ENCODE results near the gene OPHN1. TPM values are rescaled to one million over a fixed set of nuclear protein-coding genes. Genes with fewer than 3 reads are reported as not detected.

OPHN1 gene
- total and polyA plus RNA-seq, 2 experiments from 2014 or later, result 2.2 to 3.8 TPM

DNA sequence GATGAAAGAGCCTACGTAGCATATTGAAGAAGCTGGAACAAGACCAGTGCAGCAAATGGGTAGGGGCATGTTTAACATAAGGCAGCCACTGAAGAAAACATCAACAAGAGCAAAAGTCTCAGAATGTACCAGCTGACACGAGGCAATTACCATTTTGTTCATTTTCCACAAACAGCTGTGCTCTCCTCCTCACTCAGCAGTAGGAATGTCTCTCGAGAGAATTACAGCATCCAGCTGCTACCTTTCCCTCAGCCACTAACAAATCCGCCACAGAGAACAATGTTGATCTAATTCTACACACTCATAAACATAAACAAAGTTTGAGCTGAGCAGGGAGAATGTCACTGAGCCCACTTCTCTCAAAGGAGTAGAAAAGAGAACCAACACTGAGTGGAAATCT is 68.0 kb downstream of the OPHN1 start:
- H3K27me3 Mint-ChIP-seq (ENCODE audit: insufficient read depth, low read depth, poor library complexity), result no peaks in the 10 kb centered on the region
- H3K4me1 ChIP-seq (ENCODE audit: insufficient read depth), result no peaks in the 10 kb centered on the region
- no peak overlapping the region for H3K4me2 ChIP-seq
- no peak overlapping the region for H3K27ac Mint-ChIP-seq
- no peaks in the 10 kb centered on the region for H4K20me1 ChIP-seq (replicated peaks; ENCODE audit: insufficient read depth)
- ATAC-seq, result no peak
- no peaks in the 10 kb centered on the region for H3F3A ChIP-seq (replicated peaks; ENCODE audit: low read depth)
- no peak overlapping the region for H2AFZ ChIP-seq
- no peaks in the 10 kb centered on the region for H3K9me2 ChIP-seq (ENCODE audit: insufficient read depth)
- H3K36me3 Mint-ChIP-seq (ENCODE audit: low read depth), result no peaks in the 10 kb centered on the region
- no peaks in the 10 kb centered on the region for H3K36me3 ChIP-seq (ENCODE audit: insufficient read depth)
- no peak overlapping the region for H3K27ac ChIP-seq (ENCODE audit: low read depth)
- H3K4me3 ChIP-seq, result no peak overlapping the region
- no peaks in the 10 kb centered on the region for H3K27me3 ChIP-seq (ENCODE audit: insufficient read depth)
- H3K79me2 ChIP-seq (replicated peaks; ENCODE audit: insufficient read depth), result no peaks in the 10 kb centered on the region
- TF ChIP-seq, protein P1, sequence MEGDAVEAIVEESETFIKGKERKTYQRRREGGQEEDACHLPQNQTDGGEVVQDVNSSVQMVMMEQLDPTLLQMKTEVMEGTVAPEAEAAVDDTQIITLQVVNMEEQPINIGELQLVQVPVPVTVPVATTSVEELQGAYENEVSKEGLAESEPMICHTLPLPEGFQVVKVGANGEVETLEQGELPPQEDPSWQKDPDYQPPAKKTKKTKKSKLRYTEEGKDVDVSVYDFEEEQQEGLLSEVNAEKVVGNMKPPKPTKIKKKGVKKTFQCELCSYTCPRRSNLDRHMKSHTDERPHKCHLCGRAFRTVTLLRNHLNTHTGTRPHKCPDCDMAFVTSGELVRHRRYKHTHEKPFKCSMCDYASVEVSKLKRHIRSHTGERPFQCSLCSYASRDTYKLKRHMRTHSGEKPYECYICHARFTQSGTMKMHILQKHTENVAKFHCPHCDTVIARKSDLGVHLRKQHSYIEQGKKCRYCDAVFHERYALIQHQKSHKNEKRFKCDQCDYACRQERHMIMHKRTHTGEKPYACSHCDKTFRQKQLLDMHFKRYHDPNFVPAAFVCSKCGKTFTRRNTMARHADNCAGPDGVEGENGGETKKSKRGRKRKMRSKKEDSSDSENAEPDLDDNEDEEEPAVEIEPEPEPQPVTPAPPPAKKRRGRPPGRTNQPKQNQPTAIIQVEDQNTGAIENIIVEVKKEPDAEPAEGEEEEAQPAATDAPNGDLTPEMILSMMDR (conservative IDR thresholded peaks at IDR 0.05; ENCODE audit: low read depth in 2 of 2), result no peak
- TF ChIP-seq POLR2AphosphoS5 (IDR thresholded peaks at IDR 0.05; ENCODE audit: low read depth) (no peak), ZNF114 (CRISPR knock-in tag; IDR thresholded peaks at IDR 0.05) (no peak), EZH2 (IDR thresholded peaks at IDR 0.05; ENCODE audit: low read depth, unreplicated experiment) (no peak), CREB1 (CRISPR knock-in tag; IDR thresholded peaks at IDR 0.05; ENCODE audit: low read depth) (no peak), JUNB (IDR thresholded peaks at IDR 0.05; ENCODE audit: unreplicated experiment) (no peak), EZH2phosphoT487 (IDR thresholded peaks at IDR 0.05; ENCODE audit: unreplicated experiment) (no peak), STAT1 (IDR thresholded peaks at IDR 0.05; ENCODE audit: unreplicated experiment) (no peak), NANOG (IDR thresholded peaks at IDR 0.05; ENCODE audit: borderline replicate concordance) (no peak), ZNF331 (CRISPR knock-in tag; IDR thresholded peaks at IDR 0.05; ENCODE audit: low read depth) (no peak)
- TF ChIP-seq, protein P2, sequence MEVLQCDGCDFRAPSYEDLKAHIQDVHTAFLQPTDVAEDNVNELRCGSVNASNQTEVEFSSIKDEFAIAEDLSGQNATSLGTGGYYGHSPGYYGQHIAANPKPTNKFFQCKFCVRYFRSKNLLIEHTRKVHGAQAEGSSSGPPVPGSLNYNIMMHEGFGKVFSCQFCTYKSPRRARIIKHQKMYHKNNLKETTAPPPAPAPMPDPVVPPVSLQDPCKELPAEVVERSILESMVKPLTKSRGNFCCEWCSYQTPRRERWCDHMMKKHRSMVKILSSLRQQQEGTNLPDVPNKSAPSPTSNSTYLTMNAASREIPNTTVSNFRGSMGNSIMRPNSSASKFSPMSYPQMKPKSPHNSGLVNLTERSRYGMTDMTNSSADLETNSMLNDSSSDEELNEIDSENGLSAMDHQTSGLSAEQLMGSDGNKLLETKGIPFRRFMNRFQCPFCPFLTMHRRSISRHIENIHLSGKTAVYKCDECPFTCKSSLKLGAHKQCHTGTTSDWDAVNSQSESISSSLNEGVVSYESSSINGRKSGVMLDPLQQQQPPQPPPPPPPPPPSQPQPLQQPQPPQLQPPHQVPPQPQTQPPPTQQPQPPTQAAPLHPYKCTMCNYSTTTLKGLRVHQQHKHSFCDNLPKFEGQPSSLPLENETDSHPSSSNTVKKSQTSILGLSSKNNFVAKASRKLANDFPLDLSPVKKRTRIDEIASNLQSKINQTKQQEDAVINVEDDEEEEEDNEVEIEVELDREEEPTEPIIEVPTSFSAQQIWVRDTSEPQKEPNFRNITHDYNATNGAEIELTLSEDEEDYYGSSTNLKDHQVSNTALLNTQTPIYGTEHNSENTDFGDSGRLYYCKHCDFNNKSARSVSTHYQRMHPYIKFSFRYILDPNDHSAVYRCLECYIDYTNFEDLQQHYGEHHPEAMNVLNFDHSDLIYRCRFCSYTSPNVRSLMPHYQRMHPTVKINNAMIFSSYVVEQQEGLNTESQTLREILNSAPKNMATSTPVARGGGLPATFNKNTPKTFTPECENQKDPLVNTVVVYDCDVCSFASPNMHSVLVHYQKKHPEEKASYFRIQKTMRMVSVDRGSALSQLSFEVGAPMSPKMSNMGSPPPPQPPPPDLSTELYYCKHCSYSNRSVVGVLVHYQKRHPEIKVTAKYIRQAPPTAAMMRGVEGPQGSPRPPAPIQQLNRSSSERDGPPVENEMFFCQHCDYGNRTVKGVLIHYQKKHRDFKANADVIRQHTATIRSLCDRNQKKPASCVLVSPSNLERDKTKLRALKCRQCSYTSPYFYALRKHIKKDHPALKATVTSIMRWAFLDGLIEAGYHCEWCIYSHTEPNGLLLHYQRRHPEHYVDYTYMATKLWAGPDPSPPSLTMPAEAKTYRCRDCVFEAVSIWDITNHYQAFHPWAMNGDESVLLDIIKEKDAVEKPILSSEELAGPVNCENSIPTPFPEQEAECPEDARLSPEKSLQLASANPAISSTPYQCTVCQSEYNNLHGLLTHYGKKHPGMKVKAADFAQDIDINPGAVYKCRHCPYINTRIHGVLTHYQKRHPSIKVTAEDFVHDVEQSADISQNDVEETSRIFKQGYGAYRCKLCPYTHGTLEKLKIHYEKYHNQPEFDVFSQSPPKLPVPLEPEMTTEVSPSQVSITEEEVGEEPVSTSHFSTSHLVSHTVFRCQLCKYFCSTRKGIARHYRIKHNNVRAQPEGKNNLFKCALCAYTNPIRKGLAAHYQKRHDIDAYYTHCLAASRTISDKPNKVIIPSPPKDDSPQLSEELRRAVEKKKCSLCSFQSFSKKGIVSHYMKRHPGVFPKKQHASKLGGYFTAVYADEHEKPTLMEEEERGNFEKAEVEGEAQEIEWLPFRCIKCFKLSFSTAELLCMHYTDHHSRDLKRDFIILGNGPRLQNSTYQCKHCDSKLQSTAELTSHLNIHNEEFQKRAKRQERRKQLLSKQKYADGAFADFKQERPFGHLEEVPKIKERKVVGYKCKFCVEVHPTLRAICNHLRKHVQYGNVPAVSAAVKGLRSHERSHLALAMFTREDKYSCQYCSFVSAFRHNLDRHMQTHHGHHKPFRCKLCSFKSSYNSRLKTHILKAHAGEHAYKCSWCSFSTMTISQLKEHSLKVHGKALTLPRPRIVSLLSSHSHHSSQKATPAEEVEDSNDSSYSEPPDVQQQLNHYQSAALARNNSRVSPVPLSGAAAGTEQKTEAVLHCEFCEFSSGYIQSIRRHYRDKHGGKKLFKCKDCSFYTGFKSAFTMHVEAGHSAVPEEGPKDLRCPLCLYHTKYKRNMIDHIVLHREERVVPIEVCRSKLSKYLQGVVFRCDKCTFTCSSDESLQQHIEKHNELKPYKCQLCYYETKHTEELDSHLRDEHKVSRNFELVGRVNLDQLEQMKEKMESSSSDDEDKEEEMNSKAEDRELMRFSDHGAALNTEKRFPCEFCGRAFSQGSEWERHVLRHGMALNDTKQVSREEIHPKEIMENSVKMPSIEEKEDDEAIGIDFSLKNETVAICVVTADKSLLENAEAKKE (CRISPR knock-in tag; IDR thresholded peaks at IDR 0.05), result no peak
- TF ChIP-seq, protein P3, sequence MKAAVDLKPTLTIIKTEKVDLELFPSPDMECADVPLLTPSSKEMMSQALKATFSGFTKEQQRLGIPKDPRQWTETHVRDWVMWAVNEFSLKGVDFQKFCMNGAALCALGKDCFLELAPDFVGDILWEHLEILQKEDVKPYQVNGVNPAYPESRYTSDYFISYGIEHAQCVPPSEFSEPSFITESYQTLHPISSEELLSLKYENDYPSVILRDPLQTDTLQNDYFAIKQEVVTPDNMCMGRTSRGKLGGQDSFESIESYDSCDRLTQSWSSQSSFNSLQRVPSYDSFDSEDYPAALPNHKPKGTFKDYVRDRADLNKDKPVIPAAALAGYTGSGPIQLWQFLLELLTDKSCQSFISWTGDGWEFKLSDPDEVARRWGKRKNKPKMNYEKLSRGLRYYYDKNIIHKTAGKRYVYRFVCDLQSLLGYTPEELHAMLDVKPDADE (IDR thresholded peaks at IDR 0.05), result no peak
- TF ChIP-seq, protein P4, sequence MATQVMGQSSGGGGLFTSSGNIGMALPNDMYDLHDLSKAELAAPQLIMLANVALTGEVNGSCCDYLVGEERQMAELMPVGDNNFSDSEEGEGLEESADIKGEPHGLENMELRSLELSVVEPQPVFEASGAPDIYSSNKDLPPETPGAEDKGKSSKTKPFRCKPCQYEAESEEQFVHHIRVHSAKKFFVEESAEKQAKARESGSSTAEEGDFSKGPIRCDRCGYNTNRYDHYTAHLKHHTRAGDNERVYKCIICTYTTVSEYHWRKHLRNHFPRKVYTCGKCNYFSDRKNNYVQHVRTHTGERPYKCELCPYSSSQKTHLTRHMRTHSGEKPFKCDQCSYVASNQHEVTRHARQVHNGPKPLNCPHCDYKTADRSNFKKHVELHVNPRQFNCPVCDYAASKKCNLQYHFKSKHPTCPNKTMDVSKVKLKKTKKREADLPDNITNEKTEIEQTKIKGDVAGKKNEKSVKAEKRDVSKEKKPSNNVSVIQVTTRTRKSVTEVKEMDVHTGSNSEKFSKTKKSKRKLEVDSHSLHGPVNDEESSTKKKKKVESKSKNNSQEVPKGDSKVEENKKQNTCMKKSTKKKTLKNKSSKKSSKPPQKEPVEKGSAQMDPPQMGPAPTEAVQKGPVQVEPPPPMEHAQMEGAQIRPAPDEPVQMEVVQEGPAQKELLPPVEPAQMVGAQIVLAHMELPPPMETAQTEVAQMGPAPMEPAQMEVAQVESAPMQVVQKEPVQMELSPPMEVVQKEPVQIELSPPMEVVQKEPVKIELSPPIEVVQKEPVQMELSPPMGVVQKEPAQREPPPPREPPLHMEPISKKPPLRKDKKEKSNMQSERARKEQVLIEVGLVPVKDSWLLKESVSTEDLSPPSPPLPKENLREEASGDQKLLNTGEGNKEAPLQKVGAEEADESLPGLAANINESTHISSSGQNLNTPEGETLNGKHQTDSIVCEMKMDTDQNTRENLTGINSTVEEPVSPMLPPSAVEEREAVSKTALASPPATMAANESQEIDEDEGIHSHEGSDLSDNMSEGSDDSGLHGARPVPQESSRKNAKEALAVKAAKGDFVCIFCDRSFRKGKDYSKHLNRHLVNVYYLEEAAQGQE (IDR thresholded peaks at IDR 0.05; ENCODE audit: unreplicated experiment), result no peak
- no peaks in the 10 kb centered on the region; the same call in 2 of the 3 replicates for H3K9me3 Mint-ChIP-seq
- H3K4me3 Mint-ChIP-seq, result no peak overlapping the region
- no peaks in the 10 kb centered on the region for H3K4me1 Mint-ChIP-seq
- no peak for DNase-seq (ENCODE audit: low spot score)
